NCI-H146 (cell line): Measurements from ENCODE around the gene POU2F1.
"Not testable (repeated sequence)": the region's sequence is repeated elsewhere in the genome, so short reads cannot be mapped to it uniquely, and the experiment has no call there.

Experiments
- DNase-seq: peaks from one replicate; lab custom pipeline; 2025; lab: John Stamatoyannopoulos, UW

Gene POU2F1

DNA sequence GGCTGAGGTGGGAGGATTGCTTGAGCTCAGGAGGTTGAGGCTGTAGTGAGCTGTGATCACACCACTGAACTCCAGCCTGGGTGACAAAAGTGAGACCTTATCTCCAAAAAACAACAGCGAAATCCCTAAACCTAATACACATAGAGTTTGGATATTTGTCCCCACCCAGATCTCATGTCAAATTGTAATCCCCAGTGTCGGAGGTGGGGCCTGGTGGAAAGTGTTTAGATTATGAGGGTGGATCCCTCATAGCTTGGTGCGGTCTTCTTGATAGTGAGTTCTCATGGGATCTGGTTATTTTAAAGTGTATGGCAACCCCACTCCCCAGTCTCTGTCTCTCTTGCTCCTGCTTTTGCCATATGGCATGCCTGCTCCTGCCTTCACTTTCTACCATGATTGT lies 94.0 kb downstream of the POU2F1 start:
- no peak for DNase-seq

DNA sequence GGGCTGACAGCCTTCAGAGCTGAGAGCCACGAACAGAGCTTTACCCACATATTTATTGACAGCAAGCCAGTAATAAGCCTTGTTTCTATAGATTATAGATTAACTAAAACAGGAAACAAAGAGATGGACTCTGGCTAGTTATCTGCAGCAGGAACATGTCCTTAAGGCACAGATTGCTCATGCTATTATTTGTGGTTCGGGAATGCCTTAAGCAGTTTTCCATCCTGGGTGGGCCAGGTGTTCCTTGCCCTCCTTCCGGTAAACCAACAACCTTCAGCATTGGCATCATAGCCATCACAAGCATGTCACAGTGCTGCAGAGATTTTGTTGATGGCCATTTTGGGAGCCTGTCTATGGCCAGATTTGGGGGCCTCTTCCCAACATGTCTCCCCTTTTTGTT lies 96.8 kb downstream of the POU2F1 start:
- no peak for DNase-seq

DNA sequence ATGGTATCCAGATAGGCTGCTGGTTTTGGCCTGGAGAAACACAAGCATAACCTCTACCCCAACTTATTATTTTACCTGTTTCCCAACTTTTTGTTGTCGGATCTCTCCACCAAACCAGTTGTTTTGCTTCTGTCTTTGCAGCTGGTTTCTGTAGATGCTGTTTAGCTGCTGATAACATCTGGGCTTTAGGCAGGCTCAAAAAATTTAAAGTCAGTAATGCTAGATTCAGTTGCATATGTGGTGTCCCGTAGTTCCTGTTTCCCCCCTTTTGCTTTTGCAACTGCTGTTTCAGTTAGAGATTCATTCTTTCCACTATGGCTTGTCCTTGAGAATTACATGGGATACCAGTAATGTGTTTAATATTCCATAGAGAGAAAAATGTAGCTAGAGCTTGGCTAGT lies 98.5 kb downstream of the POU2F1 start:
- DNase-seq: not testable (repeated sequence)

DNA sequence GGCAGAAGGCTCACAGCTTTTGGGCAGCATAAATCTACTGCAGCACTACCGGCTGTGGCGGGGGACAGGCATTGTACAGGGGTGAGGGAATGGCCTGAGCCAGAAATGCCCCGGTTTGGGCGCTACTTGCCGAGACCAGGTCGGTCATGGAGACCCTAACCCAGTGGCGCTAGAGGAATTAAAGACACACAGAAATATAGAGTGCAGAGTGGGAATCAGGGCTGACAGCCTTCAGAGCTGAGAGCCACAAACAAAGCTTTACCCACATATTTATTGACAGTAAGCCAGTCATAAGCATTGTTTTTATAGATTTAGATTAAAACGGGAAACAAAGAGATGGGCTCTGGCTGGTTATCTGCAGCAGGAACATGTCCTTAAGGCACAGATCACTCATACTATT lies 101.8 kb downstream of the POU2F1 start:
- DNase-seq: no peak

DNA sequence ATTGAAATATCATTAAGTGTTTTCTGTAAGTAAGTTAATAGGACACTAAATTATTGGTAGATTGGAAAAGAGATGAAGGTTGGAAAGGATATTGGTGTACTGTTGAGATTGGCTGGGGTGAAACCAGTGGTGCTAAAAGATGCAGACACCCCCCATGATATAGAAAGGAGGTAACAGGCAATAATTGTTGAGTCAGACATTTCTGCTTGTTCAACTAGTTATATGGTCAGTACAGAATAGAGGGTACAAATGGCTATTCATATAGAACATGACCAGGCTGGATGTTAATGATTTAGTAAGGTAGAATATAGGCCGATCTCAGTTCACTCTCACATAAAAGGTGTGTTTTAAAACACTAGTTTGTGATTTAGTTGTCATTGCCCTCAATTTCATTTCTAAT lies 104.5 kb downstream of the POU2F1 start:
- no peak for DNase-seq

DNA sequence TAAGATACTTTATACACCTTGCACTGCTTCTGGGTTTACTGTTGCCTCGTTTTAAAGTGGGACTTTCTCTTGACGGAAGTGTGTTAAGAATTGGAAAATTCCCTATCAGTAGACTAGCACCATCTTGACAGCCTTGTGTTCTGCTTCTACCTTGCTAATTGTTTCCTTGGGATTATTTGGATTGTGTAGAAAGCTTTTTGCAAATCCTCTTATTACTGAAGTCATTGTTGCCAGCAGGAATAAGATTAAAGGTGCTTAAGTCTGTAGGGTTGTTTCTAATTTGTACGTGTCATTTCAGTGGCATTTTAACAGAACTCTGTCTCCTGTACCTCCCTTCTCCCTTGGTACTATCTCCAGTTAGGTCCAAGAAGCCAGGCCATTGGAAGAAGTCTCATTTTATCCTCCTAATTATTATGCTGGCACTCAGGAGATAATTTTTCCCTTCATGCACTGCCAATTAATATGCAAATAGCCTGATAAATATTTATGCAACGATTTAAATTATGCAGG lies 107.7 kb downstream of the POU2F1 start:
- no peak for DNase-seq

DNA sequence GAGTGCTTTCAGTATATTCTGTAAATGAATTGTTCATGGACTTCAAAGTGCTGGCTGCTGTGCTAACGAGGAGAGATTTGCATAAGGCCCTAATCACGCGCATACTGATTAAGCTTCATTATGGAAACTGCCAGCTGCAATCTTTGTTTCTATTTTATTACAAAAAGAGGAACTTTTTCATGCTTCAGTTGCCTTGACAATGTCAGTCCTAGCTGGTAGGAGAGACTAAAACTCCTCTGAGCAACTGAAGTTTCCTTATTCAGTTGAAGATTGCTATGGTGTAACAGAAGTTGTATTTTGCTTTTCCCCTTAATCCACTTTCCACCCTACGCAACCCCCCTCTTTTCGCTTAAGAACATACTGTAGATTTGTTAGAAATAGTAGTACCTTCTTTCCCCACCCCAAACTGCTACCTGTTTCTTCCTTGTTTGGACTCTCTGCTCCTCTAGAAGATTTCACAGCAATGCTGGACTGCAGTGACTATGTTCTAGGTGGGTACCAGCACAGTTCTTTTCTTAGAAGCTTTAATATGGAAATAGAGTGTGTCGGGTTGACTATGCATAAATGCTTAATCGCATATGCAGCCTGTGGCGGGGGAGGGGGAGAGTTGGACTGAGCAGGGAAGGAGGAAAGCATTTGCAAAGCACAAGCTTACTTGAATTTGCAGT lies 108.3 kb downstream of the POU2F1 start:
- no peak for DNase-seq

DNA sequence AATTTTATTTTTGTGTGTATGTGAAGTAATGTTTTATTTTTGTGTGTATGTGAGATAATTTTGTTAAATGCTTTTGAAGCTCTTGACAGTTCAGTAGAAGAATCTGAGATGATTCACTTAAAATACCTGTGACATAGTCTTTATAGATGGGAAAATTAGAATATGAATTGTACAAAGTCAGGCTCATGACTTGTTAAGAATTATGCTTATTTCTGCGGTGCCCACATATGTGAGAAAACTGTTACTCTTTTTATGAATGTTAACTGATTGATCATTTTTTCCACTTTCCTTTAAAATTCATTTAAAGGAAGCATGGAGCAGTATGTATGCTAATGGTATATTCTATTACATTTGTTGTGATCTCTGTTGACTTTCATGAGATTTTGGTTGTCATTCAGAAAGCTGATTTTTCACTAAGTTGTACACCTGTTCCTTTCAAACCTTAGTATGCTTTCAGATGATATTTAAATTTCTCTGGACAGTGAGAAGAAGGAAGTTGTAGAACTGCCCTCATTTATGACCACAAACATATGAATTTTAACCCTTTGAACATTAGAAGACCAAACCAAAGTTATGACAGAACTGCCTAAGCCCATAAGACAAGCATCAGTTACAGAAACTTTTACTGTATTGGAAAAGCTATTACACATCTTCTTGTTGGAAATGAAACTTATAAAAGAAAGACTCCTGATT lies 110.1 kb downstream of the POU2F1 start:
- DNase-seq: no peak

DNA sequence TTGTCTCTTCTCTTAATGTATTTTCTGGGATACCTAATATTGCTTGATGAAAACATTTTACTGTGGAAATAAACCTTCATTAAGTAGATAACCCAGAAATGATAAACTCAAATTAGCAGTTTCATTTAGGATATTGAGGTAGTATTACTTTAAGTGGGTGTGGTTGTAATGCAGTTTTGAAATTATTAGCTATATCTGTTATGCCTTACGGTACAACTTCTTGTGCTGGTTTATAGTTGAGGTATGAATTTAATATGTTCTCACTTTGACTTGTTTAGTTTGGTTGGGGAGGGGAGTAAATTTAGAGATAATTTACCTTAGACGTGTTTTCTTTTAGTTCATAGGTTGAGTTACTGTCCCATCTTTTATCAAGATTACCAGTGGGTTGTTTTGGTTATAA lies 111.0 kb downstream of the POU2F1 start:
- DNase-seq: no peak

DNA sequence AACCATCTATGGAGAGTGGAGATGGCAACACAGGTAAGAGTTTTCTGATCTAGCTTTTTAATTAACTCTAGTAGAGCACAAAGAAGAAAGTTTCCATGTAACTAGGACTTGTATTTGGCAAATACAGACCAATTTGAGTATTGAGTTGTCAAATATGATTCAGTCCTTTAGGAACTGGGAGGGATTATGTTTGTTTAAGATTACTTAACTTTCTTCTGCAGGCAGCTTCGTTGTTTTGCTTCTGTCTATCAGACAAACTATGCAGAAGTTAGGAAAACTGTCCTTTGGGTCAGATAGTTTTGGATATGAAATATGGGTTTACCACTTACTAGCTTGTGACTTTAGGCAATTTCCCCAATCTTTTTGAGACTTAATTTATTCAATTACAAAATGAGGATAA lies 111.8 kb downstream of the POU2F1 start:
- no peak for DNase-seq

DNA sequence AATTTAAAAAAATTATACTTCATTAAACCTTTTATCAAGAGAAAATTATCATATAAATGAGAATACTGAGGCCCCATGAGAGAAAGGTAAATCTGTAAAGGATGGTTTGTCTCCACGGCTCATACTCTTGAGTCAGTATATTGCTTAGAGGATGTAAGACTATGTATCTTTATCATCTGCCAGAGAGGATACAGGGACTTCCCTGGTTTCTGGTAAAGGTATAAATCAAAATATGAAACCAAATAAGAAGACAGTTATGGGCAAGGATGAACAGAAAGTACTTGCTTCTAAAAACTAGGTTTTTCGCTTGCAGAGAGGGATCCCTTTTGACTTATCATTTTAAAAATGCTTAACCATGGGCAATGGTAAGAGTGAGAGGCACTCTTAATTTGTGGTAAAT lies 112.4 kb downstream of the POU2F1 start:
- DNase-seq: no peak

DNA sequence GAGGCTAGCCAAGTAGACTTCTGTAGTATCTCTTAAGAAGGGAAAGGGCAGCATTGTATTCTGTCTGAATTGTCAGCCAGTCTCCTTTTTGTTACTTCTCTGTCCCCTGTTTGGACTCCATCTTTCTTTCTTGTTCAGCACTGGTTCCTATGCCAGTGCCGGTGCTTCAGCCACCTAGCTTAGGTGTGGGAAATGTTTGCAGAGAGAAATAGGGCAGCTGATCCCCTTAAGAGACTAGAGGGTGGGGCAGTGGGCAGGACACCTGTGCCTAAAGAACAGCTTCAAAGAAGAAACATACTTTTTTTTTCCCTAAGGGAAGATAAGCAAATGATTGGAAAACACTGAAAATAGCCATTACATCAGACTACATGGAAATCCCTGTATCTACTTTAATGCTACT lies 113.0 kb downstream of the POU2F1 start:
- no peak for DNase-seq

DNA sequence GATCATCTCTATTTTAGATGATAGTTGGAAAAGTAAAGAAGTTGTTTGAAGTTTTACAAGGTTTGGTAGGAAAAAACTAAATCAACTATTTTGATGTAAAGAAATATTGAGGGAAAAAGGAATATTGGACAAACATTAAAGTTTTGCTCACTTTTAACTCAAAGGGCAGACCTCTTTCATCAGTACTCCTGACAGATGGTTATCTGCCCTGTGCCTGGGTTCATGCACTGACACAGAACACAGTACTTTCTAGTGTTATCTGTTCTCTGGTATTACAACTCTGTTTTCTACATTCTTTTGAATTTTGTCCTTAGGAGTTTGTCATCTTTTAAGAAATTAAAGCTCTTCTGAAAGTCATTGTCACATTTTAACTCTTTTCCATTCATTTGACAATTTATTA lies 118.7 kb downstream of the POU2F1 start:
- no peak for DNase-seq

DNA sequence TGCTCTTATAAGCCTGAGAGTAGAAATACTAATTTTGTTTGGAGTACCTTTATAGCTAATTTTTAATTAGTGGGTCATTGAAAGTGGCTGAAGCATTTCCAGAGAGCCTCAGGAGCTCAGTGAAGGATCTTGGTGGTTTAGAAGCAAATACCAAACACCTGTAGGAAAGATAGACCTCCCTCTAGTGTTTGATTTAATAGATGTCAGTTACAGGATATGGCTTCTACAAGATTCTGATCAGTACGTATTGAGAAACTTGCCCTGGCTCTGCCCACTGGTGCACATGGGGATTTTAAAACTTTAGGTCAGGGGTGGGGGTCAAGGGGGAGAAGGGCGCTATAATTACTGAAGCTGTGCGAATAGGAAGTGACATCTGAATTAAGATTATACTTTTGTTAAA lies 122.2 kb downstream of the POU2F1 start:
- peak; percentile 15 for DNase-seq

DNA sequence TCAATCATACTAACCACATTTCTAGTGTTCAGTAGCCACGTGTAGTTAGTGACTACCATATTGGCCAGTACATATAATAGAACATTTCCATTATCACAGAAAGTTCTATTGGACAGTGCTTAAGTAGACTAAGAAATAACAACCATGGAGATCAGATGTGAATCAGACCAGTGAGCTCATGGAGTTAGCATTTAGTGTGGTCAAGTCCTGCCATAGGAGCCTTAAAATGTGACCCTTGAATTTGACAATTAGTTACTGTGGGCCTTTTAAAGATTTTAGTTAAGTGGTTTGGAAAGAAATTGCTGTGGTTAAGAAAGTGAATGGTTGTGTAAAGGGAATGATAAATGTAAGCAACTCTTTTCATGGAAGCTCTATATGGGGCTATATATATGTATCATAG lies 123.4 kb downstream of the POU2F1 start:
- no peak for DNase-seq

DNA sequence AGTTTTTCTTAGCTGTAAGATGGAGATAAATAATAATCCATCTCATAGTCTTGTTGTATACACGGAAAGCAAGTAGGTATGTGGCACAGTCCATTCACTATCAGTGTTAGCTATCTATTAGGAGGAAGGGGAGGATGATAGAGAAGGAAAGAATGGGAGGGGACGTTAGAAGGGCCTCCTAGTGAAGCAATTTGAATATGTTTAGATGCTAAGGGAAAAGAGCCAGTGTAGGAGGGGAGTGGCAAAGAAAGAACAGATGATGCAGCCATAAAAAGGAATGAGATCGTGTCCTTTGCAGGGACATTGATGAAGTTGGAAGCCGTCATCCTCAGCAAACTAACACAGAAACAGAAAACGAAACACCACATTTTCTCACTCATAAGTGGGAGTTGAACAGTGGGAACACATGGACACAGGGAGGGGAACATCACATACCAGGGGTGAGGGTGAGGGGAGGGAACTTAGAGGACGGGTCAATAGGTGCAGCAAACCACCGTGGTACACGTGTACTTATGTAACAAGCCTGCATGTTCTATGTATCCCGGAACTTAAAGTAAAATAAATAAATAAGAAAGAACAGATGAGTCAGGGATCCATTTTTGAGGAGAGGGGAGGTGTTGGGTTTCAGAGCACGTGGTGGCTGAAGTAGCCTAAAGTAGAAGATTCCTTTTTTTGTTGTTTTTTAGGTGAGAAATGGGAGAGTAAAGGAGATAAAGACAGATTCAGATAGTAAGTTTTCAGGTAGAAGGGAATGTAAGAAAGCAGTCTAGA lies 124.1 kb downstream of the POU2F1 start:
- no peak for DNase-seq

DNA sequence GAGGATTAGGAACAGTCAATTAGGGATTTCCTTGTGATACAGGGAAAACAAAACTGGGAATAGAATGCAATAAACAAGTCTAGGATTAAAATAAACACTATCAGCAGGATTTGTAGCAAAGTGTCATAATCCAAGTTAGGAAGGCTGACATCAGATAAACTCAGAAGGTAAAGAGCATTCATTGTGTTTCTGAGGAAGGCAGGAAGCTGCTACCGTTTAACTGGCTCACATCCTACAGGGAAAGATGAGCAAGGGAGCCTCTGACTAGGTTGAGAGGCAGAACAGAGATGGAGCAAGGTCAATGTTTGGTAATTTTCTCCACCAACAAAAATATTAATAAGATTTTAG lies 124.7 kb downstream of the POU2F1 start:
- no peak for DNase-seq

DNA sequence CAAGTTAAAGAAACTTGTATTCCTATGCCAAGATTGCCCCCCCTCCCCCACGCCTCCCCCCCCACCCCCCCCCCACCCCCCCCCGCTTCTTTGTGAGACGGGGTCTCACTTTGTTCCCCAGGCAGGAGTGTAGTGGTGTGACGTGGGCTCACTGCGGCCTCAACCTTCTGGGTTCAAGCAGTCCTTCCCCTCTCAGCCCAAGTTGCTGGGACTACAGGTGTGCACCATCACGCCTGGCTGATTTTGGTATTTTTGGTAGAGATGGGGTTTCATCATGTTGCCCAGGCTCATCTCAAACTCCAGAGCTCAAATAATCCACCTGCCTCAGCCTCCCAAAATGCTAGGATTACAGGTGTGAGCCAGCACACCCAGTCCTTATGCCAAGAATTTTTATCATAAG lies 136.6 kb downstream of the POU2F1 start:
- no peak for DNase-seq

DNA sequence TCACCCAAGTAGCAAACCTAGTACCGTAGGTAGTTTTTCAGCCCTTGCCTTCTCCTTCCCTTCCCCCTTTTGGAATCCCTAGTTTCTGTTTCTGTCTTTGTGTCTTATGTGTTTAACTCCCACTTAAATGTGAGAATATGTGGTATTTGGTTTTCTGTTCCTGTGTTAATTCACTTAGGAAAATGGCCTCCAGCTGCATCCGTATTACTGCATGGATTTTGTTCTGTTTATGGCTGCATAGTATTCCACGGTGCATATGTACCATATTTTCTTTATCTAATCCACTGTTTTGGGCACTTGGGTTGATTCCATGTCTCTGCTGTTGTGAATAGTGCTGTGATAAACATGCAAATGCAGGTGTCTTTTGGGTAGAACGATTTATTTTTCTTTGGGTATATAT lies 138.6 kb downstream of the POU2F1 start:
- DNase-seq: no peak

DNA sequence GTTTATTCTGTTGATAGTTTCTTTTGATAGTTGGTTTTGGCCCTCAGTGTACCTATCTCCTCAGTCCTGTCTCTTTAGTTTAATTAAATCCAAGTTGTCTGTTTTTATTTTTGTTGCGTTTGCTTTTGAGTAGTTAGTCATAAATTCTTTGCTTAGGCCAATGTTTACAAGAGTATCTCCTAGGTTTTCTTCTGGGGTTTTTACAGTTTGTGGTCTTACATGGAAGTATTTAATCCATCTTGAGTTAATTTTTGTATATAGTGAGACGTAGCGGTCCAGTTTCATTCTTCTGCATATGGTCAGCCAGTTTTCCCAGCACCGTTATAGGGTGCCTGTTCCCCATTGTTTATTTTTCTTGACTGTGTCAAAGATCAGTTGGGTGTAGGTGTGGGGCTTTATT lies 139.4 kb downstream of the POU2F1 start:
- no peak for DNase-seq

DNA sequence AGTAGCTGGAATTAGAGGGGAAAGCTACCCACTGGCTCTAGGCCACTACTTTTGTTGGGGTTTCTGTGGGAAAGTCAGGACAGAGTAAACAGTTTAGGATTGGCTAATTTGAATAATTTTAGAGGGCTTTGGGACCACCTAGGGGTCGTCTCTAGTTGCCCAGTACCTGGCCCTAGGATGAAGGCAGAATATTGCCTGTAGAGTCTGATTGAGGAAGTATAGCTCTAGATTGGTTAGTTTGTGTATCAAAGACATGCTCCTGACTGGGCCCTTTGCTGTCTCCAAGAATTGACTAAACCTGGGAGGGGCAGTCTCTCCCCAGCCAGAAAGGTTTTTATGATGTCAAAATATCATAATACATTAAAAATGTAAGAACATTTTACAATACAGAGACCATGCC lies 142.0 kb downstream of the POU2F1 start:
- no peak for DNase-seq

DNA sequence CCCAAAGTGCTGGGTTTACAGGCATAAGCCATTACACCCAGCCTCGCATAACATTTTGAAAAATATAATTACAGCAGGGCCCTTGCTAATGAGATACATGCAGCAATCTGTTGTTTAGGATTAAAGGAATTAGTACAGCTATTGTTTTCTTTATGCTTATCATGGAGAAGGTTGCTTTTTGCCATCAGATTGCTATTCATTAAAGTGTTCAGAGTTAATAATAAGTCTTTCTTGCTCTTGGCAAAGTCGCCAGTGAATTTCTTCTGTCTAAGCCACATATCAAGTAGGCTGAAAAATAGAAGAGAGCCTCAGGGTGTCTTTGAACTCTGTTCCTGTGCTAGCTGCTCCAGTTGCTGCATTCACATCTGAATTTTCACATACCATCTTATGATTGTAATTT lies 144.1 kb downstream of the POU2F1 start:
- no peak for DNase-seq

DNA sequence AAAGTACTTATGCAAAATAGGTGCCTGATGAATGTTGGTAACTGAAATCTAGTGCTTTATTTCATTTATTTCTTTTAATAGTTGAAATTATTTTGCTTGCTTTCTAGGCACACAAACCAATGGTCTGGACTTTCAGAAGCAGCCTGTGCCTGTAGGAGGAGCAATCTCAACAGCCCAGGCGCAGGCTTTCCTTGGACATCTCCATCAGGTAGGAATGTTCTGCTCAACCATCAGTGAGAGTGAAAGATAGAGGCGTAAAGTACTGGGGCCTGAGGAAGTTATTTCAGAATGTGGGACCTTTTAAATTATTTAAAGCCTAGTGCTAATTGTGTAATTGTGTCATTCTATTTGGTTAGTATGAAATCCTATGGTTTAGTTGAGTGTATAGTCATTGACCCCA lies 144.7 kb downstream of the POU2F1 start:
- DNase-seq: no peak
